ENCODE results near the gene HEATR5B. TPM values are rescaled to one million over a fixed set of nuclear protein-coding genes. Genes with fewer than 3 reads are reported as not detected.
A peak's percentile ranks its signal among the peaks of the same experiment; 100 is the strongest.

Gene HEATR5B
- total and polyA plus RNA-seq, 2 of the 8 experiments (the other 6 are each of a cell fraction or from before 2014, with no cell fraction given): 7.0 to 12.6 TPM

- TF ChIP-seq RNF2 (IDR thresholded peaks at IDR 0.05; ENCODE audit: borderline replicate concordance, low read depth, low read length, missing control alignments, poor library complexity, severe bottlenecking): no peak
- TF ChIP-seq PHF8 (conservative IDR thresholded peaks at IDR 0.05; ENCODE audit: low read depth, low read length): peak; percentile 83
- peak; percentile 96 for TF ChIP-seq E2F6 (IDR thresholded peaks at IDR 0.05)
- no peak; a peak in 1 of 3 replicates for TF ChIP-seq EP300 (IDR thresholded peaks at IDR 0.05; ENCODE audit: borderline replicate concordance in 1 of 2, low read depth in 2 of 2, low read length in 2 of 2)
- 0 out of 2 replicates have a peak, but pooled peaks have one; percentile 52 for TF ChIP-seq GABPA (IDR thresholded peaks at IDR 0.05; ENCODE audit: borderline replicate concordance, insufficient read depth, low read length)
- TF ChIP-seq CHD7 (IDR thresholded peaks at IDR 0.05; ENCODE audit: insufficient replicate concordance, low read length): no peak
- TF ChIP-seq NRF1 (IDR thresholded peaks at IDR 0.05; ENCODE audit: low read depth, low read length): no peak
Measured at GRCh38 chr2:36966370-36967235, 117.6 kb downstream of the HEATR5B start, which contains the start of gene STRN (continued).

Data from H1 (cell line).